Measurements from ENCODE around the gene JAK1. TPM values are rescaled to one million over a fixed set of nuclear protein-coding genes. Genes with fewer than 3 reads are reported as not detected.
"Not testable (repeated sequence)": the region's sequence is repeated elsewhere in the genome, so short reads cannot be mapped to it uniquely, and the experiment has no call there.

JAK1 gene
- total RNA-seq, 1 donor from 2014 or later, result 106 TPM

GRCh38 chr1:64925594-64925993, 40.8 kb downstream of the JAK1 start:
- no peak for TF ChIP-seq CTCF (IDR thresholded peaks at IDR 0.05; ENCODE audit: borderline replicate concordance)
- H3K4me3 ChIP-seq, result no peak overlapping the region
- peaks cover 3% of the 10 kb centered on the region for H3K36me3 ChIP-seq
- no peak overlapping the region for H3K27ac ChIP-seq (replicated peaks)
- intact Hi-C loops (cut with micrococcal nuclease), result no loop called here
- no peaks in the 10 kb centered on the region for H3K9me3 ChIP-seq (replicated peaks)
- H3K27me3 ChIP-seq (ENCODE audit: low read depth), result no peaks in the 10 kb centered on the region
- no peak for DNase-seq
- peaks cover 84% of the 10 kb centered on the region for H3K4me1 ChIP-seq

DNA sequence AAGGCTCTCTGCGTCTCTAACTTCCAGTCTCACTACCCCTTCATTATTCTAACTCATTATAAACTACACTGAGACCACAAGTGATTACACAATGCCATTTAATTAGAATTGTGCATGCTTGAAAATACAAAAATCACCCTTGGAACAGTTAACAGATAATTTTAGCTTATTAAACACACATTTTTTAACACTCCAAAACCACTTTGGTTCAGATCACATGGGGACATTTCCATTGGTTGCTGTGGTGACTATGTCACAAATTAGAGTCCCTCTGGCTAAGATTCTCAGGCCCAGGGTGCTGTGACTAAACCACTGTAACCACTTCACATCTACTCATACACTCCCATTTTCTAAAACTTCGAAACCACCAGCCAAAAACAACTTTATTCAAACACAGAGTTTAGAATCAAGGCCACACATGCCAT, 43.0 kb downstream of the JAK1 start:
- no peak overlapping the region for H3K4me3 ChIP-seq
- H3K27ac ChIP-seq (replicated peaks), result no peak overlapping the region
- no peaks in the 10 kb centered on the region for H3K9me3 ChIP-seq (replicated peaks)
- H3K27me3 ChIP-seq (ENCODE audit: low read depth), result no peaks in the 10 kb centered on the region
- no peak for TF ChIP-seq CTCF (IDR thresholded peaks at IDR 0.05; ENCODE audit: borderline replicate concordance)
- H3K4me1 ChIP-seq, result peaks cover 86% of the 10 kb centered on the region
- intact Hi-C loops (cut with micrococcal nuclease), result no loop called here
- peaks cover 3% of the 10 kb centered on the region for H3K36me3 ChIP-seq
- DNase-seq, result no peak

DNA sequence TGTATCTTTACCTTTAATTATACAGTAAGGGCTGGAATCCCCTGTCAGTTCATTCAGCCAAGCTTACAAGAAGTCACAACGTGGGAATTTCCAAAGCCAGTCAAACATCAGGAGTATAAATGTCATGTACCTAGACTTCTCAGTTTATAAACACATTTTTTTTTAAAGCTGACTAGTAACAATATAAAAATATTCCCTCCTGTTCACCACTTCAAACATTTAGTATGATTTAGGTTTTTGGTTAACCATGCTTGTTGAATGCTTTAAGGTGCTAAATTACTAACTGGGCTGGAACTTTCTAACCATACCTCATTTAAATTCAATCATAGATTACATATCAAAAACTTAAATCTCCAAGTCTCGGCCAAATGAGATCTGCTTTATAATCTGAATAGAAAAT, 44.0 kb downstream of the JAK1 start:
- no peak for TF ChIP-seq CTCF (IDR thresholded peaks at IDR 0.05; ENCODE audit: borderline replicate concordance)
- intact Hi-C loops (cut with micrococcal nuclease), result no loop called here
- H3K4me3 ChIP-seq, result no peak overlapping the region

DNA sequence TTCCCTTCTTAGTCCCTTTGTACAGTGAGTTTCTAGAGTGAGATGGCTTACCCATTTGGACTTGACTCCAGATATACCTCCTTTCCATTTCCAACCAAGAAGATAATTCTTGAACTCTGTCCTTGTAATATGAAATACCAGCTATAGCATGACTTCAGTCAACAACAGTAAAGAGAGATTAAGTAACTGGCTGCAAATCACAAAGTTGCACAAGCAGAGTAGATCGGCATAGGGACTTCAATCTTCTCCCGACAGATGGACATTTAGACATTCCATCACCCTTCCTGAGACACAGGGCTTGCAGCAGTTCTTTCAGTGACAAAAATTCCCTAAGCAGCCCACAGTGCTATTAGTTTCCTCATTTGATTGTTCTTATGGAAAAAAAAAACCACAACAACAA, 44.6 kb downstream of the JAK1 start:
- no peak for TF ChIP-seq CTCF (IDR thresholded peaks at IDR 0.05; ENCODE audit: borderline replicate concordance)
- H3K36me3 ChIP-seq, result peaks cover 3% of the 10 kb centered on the region
- no peak overlapping the region for H3K4me3 ChIP-seq
- intact Hi-C loops (cut with micrococcal nuclease), result no loop called here
- H3K27me3 ChIP-seq (ENCODE audit: low read depth), result no peaks in the 10 kb centered on the region
- H3K4me1 ChIP-seq, result peaks cover 86% of the 10 kb centered on the region
- no peak overlapping the region for H3K27ac ChIP-seq (replicated peaks)
- no peaks in the 10 kb centered on the region for H3K9me3 ChIP-seq (replicated peaks)
- no peak for DNase-seq

More for the DNA sequence above, 44.0 kb downstream of the JAK1 start:
- no peaks in the 10 kb centered on the region for H3K9me3 ChIP-seq (replicated peaks)
- no peak overlapping the region for H3K27ac ChIP-seq (replicated peaks)
- H3K27me3 ChIP-seq (ENCODE audit: low read depth), result no peaks in the 10 kb centered on the region
- H3K36me3 ChIP-seq, result peaks cover 3% of the 10 kb centered on the region
- no peak for DNase-seq
- peaks cover 86% of the 10 kb centered on the region for H3K4me1 ChIP-seq

DNA sequence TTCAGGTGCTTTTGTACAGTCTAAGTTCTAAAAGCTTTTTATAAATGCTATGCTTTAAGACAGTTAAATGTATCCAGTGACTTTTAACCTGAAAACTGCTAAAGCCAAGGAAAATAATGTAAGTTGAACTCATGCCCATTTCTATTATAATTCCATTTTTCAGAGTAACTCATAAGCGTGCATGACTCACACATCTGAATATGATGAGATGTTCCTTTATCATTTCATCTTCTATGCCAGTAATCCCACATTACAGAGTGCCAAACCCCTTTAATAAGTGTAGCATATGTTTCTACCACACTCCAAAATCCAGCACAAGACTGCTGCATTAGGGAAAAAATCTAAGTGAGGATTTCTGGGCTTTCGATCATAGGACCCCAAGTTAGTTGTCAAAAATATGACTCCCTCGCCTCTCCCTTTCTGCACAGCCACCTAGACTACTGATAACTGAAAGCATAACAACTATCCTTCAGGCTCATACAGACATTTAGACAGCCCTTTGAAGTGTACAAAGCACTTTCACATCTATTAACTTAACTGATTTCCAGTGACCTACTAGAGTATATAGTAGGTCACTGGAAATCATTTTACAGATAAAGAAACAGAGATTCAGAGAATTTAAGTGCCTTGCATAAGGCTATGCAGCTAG, 45.3 kb downstream of the JAK1 start:
- no peak for TF ChIP-seq CTCF (IDR thresholded peaks at IDR 0.05; ENCODE audit: borderline replicate concordance)
- intact Hi-C loops (cut with micrococcal nuclease), result no loop called here
- peak overlapping the region; percentile 2 for H3K27ac ChIP-seq (replicated peaks)

GRCh38 chr1:64919120-64919519, 47.2 kb downstream of the JAK1 start:
- peaks cover 87% of the 10 kb centered on the region for H3K4me1 ChIP-seq
- DNase-seq; H3K9me3 ChIP-seq (replicated peaks); H3K4me3 ChIP-seq; intact Hi-C loops (cut with micrococcal nuclease); H3K27me3 ChIP-seq (ENCODE audit: low read depth); H3K27ac ChIP-seq (replicated peaks); H3K36me3 ChIP-seq: not testable (repeated sequence)

More for the DNA sequence above, 45.3 kb downstream of the JAK1 start:
- Histone ChIP-seq H3K36me3 (no peaks in the 10 kb centered on the region), H3K27me3 (ENCODE audit: low read depth) (no peaks in the 10 kb centered on the region), H3K4me1 (peaks cover 88% of the 10 kb centered on the region), H3K4me3 (no peak overlapping the region), H3K9me3 (replicated peaks) (no peaks in the 10 kb centered on the region)
- no peak for DNase-seq

Data from left ventricle myocardium inferior (tissue), 1 donor.